Retinal pigment epithelial cell (primary cell): ENCODE measurements around the gene LIMCH1.
"Not testable (repeated sequence)": the region's sequence is repeated elsewhere in the genome, so short reads cannot be mapped to it uniquely, and the experiment has no call there.

ENCODE experiments used
- DNase-seq: peaks from one replicate; pipeline ENCODE4 v3.0.0-alpha.2; 2010; ENCODE audit warnings: low read depth
- H3K4me3 ChIP-seq: 2 replicates; pipeline ENCODE4 v1.5.1; 2011; ENCODE audit warnings: mild to moderate bottlenecking, low read length, control low read depth, moderate library complexity
- CTCF ChIP-seq: conservative IDR thresholded peaks from 2 replicates; pipeline ENCODE4 v1.5.1; 2011; ENCODE audit warnings: low read depth, low read length, control low read depth, inconsistent platforms

LIMCH1 gene

GRCh38 chr4:41723286-41723685 is 185.3 kb downstream of the LIMCH1 start:
- no peak for DNase-seq
- no peak for TF ChIP-seq CTCF
- no peak overlapping the region for H3K4me3 ChIP-seq

GRCh38 chr4:41725254-41725653 is 187.3 kb downstream of the LIMCH1 start:
- TF ChIP-seq CTCF: peak; percentile 23
- H3K4me3 ChIP-seq: no peak overlapping the region
- DNase-seq: no peak

- no peak overlapping the region for H3K4me3 ChIP-seq
- no peak for DNase-seq
- TF ChIP-seq CTCF: no peak
These were observed 190.1 kb downstream of the LIMCH1 start for GRCh38 chr4:41727861-41728572.

GRCh38 chr4:41728573-41728913 is 190.6 kb downstream of the LIMCH1 start:
- no peak for TF ChIP-seq CTCF
- no peak for DNase-seq
- no peak overlapping the region for H3K4me3 ChIP-seq

- DNase-seq: no peak
- no peak for TF ChIP-seq CTCF
- H3K4me3 ChIP-seq: no peak overlapping the region
These were observed 193.7 kb downstream of the LIMCH1 start for GRCh38 chr4:41731569-41732126.

GRCh38 chr4:41734371-41734770 is 196.4 kb downstream of the LIMCH1 start:
- no peak for TF ChIP-seq CTCF
- no peak for DNase-seq
- no peak overlapping the region for H3K4me3 ChIP-seq

GRCh38 chr4:41737491-41737890 is 199.5 kb downstream of the LIMCH1 start:
- not testable (repeated sequence) for H3K4me3 ChIP-seq, DNase-seq
